Stomach (tissue), 9 donors: ENCODE results near the gene PRKG2. TPM values are rescaled to one million over a fixed set of nuclear protein-coding genes. Genes with fewer than 3 reads are reported as not detected.

Experiments used
- DNase-seq, 2 donors: peaks; one replicate each; pipeline versions ENCODE4 v3.0.0 to v3.0.0-alpha.2; 2013 to 2019
- H3K27ac ChIP-seq, 5 donors: fragments of 200-600 bp in 4 of 5; sonication (generic) in 4 of 5; one replicate each; pipeline ENCODE4 v1.5.1; 2013 to 2019; ENCODE audit warnings: mild to moderate bottlenecking in 1 of 5, moderate library complexity in 1 of 5
- H3K27me3 ChIP-seq, 3 donors: fragments of 200-600 bp; sonication (generic); one replicate each; pipeline ENCODE4 v1.5.1; 2017 to 2019; ENCODE audit warnings: mixed run types in 1 of 3
- H3K36me3 ChIP-seq, 4 donors: fragments of 200-600 bp; sonication (generic); 1 replicate in 3 of 4; 2 replicates in 1 of 4; pipeline ENCODE4 v1.5.1; 2016 to 2019
- H3K4me1 ChIP-seq, 4 donors: fragments of 200-600 bp; sonication (generic); one replicate each; pipeline ENCODE4 v1.5.1; 2016 to 2019
- H3K4me3 ChIP-seq, 4 donors: fragments of 200-600 bp; sonication (generic) in 3 of 4; one replicate each; pipeline ENCODE4 v1.5.1; 2016 to 2019; ENCODE audit warnings: mild to moderate bottlenecking in 1 of 4
- H3K9me3 ChIP-seq, 4 donors: fragments of 200-600 bp; sonication (generic); one replicate each; pipeline ENCODE4 v1.5.1; 2016 to 2019
- EP300 ChIP-seq: sonication (generic); formaldehyde crosslinking; IDR thresholded peaks from one replicate; pipeline ENCODE4 v1.6.1; 2017; ENCODE audit warnings: antibody characterized with exemption
- POLR2A ChIP-seq, 4 donors: fragments of 450-650 bp; IDR thresholded peaks; one replicate each; pipeline ENCODE4 v1.6.1; 2016; ENCODE audit warnings: antibody characterized with exemption in 4 of 4, control low read depth in 2 of 4, mild to moderate bottlenecking in 1 of 4, moderate library complexity in 1 of 4
- POLR2AphosphoS5 ChIP-seq, 3 donors: sonication (generic); formaldehyde crosslinking; IDR thresholded peaks; one replicate each; pipeline ENCODE4 v1.6.1; 2016; ENCODE audit warnings: antibody characterized with exemption in 3 of 3
- WGBS, 5 donors: extraction: QIAGEN DNeasy Blood & Tissue Kit in 3 of 5; methylation state at CpG; one replicate each; pipeline versions ENCODE4 v1.1.5 to v1.1.7; 2013 to 2018; 5-methylcytosine and 5-hydroxymethylcytosine counted together
- intact Hi-C: fragments of 100-400 bp; cut with DNase I; formaldehyde crosslinking; loops from one replicate; pipeline ENCODE4 v1.15.1; 2023; ENCODE audit warnings: low total_unique reads
- polyA plus RNA-seq, 3 donors: library from polyadenylated mRNA; stranded (reverse); fragments of 200-250 nt; gene quantifications; one replicate each; pipeline ENCODE4 v1.2.3, GENCODE V29; 2013
- total RNA-seq, 5 donors: library from RNA; depleted of rRNA; stranded (reverse); fragments of >200 nt; gene quantifications; one replicate each; pipeline versions ENCODE4 v1.1.0 to v1.2.3, GENCODE V29; 2014 to 2016
- TF ChIP-seq, protein P1 (sequence below), 7 experiments: fragments of 450-650 bp in 4 of 7; fragments of 200-600 bp in 3 of 7; sonication (generic) in 3 of 7; IDR thresholded peaks; one replicate each; pipeline ENCODE4 v1.5.1; 2016 to 2019; ENCODE audit warnings: antibody characterized with exemption in 7 of 7, control low read depth in 2 of 7, mild to moderate bottlenecking in 1 of 7
- donor health status: healthy with polysubstance abuse.
- donor health status: Bipolar disorder and iron deficiency.
- donor health status: healthy.

Gene PRKG2
- total and polyA plus RNA-seq, 8 donors = 0.19 to 2.9 (median 0.58) TPM; not detected in 3

DNA sequence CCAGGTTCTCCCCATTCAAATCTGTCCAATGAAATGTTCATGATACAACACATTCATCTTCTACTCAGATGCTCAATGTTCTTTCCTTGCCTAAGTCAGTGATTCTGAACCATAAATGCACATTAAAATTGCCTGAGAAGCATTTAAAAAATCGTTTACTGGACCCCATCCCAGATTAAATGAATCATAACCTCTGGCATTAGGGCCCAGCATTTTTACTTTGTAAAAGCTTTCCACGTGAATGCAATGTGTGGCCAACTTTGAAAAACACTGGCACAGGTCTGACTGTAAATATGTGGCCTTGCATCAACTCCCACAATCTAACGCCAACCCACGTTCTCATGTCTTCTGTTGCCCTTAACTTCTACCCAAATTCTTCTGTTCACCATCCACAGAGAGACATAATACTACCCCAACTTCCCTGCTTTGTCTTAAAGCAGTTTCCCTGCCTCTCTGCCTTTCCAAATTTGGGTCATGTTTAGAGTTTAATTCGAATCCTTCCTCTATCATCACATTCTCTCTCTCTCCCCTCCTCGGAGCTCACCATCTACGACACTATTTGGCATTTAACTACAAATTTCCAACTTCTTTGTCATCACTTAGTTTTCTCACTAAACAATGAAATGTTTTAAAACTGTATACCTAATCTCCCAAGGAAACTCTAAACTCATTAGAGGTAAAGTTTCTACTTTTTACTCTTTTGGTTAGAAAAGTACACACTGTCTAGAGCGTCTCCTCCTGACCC lies 78.7 kb downstream of the PRKG2 start:
- peak in 1 of 2 donors; percentile 42 for DNase-seq
- Histone ChIP-seq H3K27me3 (no peaks in the 10 kb centered on the region), H3K27ac (no peak overlapping the region), H3K9me3 (no peaks in the 10 kb centered on the region), H3K4me1 (no peaks in the 10 kb centered on the region), H3K36me3 (no peaks in the 10 kb centered on the region), H3K4me3 (no peak overlapping the region)
- intact Hi-C loops = no loop called here
- TF ChIP-seq, protein P1, sequence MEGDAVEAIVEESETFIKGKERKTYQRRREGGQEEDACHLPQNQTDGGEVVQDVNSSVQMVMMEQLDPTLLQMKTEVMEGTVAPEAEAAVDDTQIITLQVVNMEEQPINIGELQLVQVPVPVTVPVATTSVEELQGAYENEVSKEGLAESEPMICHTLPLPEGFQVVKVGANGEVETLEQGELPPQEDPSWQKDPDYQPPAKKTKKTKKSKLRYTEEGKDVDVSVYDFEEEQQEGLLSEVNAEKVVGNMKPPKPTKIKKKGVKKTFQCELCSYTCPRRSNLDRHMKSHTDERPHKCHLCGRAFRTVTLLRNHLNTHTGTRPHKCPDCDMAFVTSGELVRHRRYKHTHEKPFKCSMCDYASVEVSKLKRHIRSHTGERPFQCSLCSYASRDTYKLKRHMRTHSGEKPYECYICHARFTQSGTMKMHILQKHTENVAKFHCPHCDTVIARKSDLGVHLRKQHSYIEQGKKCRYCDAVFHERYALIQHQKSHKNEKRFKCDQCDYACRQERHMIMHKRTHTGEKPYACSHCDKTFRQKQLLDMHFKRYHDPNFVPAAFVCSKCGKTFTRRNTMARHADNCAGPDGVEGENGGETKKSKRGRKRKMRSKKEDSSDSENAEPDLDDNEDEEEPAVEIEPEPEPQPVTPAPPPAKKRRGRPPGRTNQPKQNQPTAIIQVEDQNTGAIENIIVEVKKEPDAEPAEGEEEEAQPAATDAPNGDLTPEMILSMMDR (IDR thresholded peaks at IDR 0.05) = no peak
- TF ChIP-seq EP300 (no peak), POLR2A (IDR thresholded peaks at IDR 0.05) (no peak), POLR2AphosphoS5 (IDR thresholded peaks at IDR 0.05) (no peak)
- 55 to 80% (median 71%) methylated on average over 8 of the region's 8 CpGs for WGBS, 5 donors

DNA sequence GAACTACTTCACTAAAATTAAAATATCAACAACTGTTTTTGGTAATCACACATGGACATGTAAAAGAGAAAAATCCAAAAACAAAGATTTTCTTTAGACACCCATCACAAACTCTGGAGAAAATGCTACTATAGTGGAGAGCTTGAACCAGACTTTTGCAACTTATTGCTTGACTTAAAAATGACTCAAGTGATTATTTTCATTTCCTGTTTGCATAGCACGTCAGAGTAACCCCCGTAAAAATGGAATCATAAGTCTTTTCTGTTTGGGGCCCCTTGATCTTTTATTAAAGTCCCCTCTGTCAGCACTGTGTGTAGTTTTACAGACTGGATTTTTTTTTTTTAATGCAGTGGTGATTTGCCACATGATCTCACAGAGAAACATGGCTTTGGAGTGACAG lies 79.5 kb downstream of the PRKG2 start:
- no peak for TF ChIP-seq EP300
- no peak for TF ChIP-seq POLR2A (IDR thresholded peaks at IDR 0.05)
- no peak for TF ChIP-seq POLR2AphosphoS5 (IDR thresholded peaks at IDR 0.05)
- TF ChIP-seq, protein P1 (IDR thresholded peaks at IDR 0.05) = no peak
- no peak overlapping the region for H3K27ac ChIP-seq
- H3K9me3 ChIP-seq = no peaks in the 10 kb centered on the region
- peaks cover 0 to 4% (median 0%) of the 10 kb centered on the region in 3 donors for H3K27me3 ChIP-seq
- H3K4me1 ChIP-seq = no peaks in the 10 kb centered on the region
- no peak for DNase-seq
- no peaks in the 10 kb centered on the region for H3K36me3 ChIP-seq
- 22 to 39% (median 24%) methylated on average over 2 of the region's 2 CpGs for WGBS, 5 donors
- no peak overlapping the region for H3K4me3 ChIP-seq
- intact Hi-C loops = no loop called here

DNA sequence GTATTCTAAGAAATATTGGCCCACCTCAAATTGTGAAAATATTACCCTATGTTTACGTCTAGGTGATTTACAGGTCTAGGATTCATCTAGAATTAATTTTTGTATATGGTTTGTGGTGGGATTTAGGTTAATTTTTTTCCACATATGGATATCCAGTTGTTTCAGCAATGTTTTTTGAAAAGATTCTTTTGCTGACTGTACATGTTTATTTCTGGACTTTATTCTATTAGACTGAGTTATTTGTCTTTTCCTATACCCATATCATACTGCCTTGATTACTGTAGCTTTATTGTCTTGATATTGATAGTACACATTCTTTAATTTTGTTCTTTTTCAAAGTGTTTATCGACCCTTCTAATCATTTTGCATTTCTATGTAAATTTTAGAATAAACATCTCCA lies 83.5 kb downstream of the PRKG2 start:
- TF ChIP-seq POLR2A (IDR thresholded peaks at IDR 0.05) (no peak), POLR2AphosphoS5 (IDR thresholded peaks at IDR 0.05) (no peak), EP300 (no peak)
- TF ChIP-seq, protein P1 (IDR thresholded peaks at IDR 0.05) = no peak

DNA sequence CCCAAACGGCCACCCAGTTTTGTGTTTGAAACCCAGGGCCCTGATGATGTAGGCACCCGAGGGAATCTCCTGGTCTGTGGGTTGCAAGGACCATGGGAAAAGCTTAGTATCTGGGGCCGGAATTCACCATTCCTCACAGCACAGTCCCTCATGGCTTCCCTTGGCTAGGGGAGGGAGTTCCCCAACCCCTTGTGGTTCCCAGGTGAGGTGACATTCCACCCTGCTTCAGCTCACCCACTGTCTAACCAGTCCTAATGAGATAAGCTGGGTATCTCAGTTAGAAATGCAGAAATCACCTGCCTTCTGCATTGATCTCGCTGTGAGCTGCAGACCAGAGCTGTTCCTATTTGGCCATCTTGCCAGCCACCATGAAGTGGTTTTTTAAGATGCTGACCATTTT lies 84.0 kb downstream of the PRKG2 start:
- Histone ChIP-seq H3K9me3 (no peaks in the 10 kb centered on the region), H3K27ac (no peak overlapping the region), H3K27me3 (peaks cover 0 to 9% (median 0%) of the 10 kb centered on the region in 3 donors), H3K36me3 (no peaks in the 10 kb centered on the region), H3K4me1 (no peaks in the 10 kb centered on the region), H3K4me3 (no peak overlapping the region)
- no peak for DNase-seq
- intact Hi-C loops = no loop called here
- WGBS, 5 donors = 75 to 89% (median 83%) methylated on average over 4 of the region's 4 CpGs
- TF ChIP-seq EP300 (no peak), POLR2A (IDR thresholded peaks at IDR 0.05) (no peak), POLR2AphosphoS5 (IDR thresholded peaks at IDR 0.05) (no peak)
- TF ChIP-seq, protein P1 (IDR thresholded peaks at IDR 0.05) = no peak

More for the DNA sequence above, 83.5 kb downstream of the PRKG2 start:
- intact Hi-C loops = no loop called here
- no peaks in the 10 kb centered on the region for H3K4me1 ChIP-seq
- no peaks in the 10 kb centered on the region for H3K9me3 ChIP-seq
- no peaks in the 10 kb centered on the region for H3K36me3 ChIP-seq
- peaks cover 0 to 9% (median 0%) of the 10 kb centered on the region in 3 donors for H3K27me3 ChIP-seq
- no peak overlapping the region for H3K27ac ChIP-seq
- no peak overlapping the region for H3K4me3 ChIP-seq
- 75 to 96% (median 90%) methylated on average over 2 of the region's 2 CpGs for WGBS, 5 donors
- DNase-seq = no peak
